HFFc6 (cell line): ENCODE results near the gene ARHGEF39. TPM values are rescaled to one million over a fixed set of nuclear protein-coding genes. Genes with fewer than 3 reads are reported as not detected.

Source experiments
- DNase-seq: peaks from one replicate; pipeline ENCODE4 v3.0.0-alpha.2; 2018
- H3K27ac Mint-ChIP-seq: 2 replicates; pipeline ENCODE4 v1.8.0; 2020; ENCODE audit warnings: mild to moderate bottlenecking, mixed read lengths
- H3K27me3 Mint-ChIP-seq: 2 replicates; pipeline ENCODE4 v1.8.0; 2021; ENCODE audit warnings: mild to moderate bottlenecking, moderate library complexity, mixed read lengths; ENCODE audit not compliant: insufficient read depth
- H3K36me3 Mint-ChIP-seq: 2 replicates; pipeline ENCODE4 v1.8.0; 2021; ENCODE audit warnings: low read depth, mixed read lengths
- H3K4me1 Mint-ChIP-seq: 2 replicates; pipeline ENCODE4 v1.8.0; 2020; ENCODE audit warnings: low read depth, mixed read lengths
- H3K4me3 Mint-ChIP-seq: 2 replicates; pipeline ENCODE4 v1.8.0; 2020; ENCODE audit warnings: mild to moderate bottlenecking, moderate library complexity, mixed read lengths
- H3K9me3 Mint-ChIP-seq: 2 replicates; pipeline ENCODE4 v1.8.0; 2020; ENCODE audit warnings: mild to moderate bottlenecking, mixed read lengths
- CTCF ChIP-seq: fragments of 200-600 bp; sonication (generic); IDR thresholded peaks from 2 replicates; pipeline ENCODE4 v1.5.0; 2021; ENCODE audit warnings: antibody characterized with exemption, mild to moderate bottlenecking
- total RNA-seq, 6 experiments: library from RNA; stranded (reverse); fragmentation: NEBNext Ultra II Directional; extraction: Animal tissue kit (Norgen Biotek cat#: 25700); gene quantifications; 2 replicates in 1 of 6; 3 replicates in 5 of 6; pipeline ENCODE4 v1.2.3, GENCODE V29; 2021

The ARHGEF39 gene
- total RNA-seq, 6 experiments from 2014 or later, result 1.7 to 4.4 (median 2.6) TPM

- peaks cover 32% of the 10 kb centered on the region for H3K36me3 Mint-ChIP-seq
- peaks cover 23% of the 10 kb centered on the region for H3K27me3 Mint-ChIP-seq
- peak overlapping the region; percentile 97 for H3K27ac Mint-ChIP-seq
- no peaks in the 10 kb centered on the region for H3K9me3 Mint-ChIP-seq
- TF ChIP-seq CTCF, result no peak
- H3K4me1 Mint-ChIP-seq, result peaks cover 50% of the 10 kb centered on the region
- DNase-seq, result no peak
- H3K4me3 Mint-ChIP-seq, result peak overlapping the region; percentile 100
These were observed 26.3 kb upstream of the ARHGEF39 start for GRCh38 chr9:35691334-35691650.

- Mint-ChIP-seq H3K4me3 (peak overlapping the region; percentile 100), H3K27ac (peak overlapping the region; percentile 97), H3K4me1 (peaks cover 49% of the 10 kb centered on the region), H3K9me3 (no peaks in the 10 kb centered on the region), H3K27me3 (peaks cover 25% of the 10 kb centered on the region), H3K36me3 (peaks cover 32% of the 10 kb centered on the region)
- DNase-seq, result peak; percentile 74
- no peak for TF ChIP-seq CTCF
These were observed 25.8 kb upstream of the ARHGEF39 start for GRCh38 chr9:35690614-35691333.

- H3K9me3 Mint-ChIP-seq, result no peaks in the 10 kb centered on the region
- peaks cover 26% of the 10 kb centered on the region for H3K27me3 Mint-ChIP-seq
- H3K27ac Mint-ChIP-seq, result peak overlapping the region; percentile 97
- H3K36me3 Mint-ChIP-seq, result peaks cover 34% of the 10 kb centered on the region
- H3K4me1 Mint-ChIP-seq, result peaks cover 51% of the 10 kb centered on the region
- no peak for TF ChIP-seq CTCF
- peak overlapping the region; percentile 100 for H3K4me3 Mint-ChIP-seq
- DNase-seq, result no peak
These were observed 25.3 kb upstream of the ARHGEF39 start for GRCh38 chr9:35690294-35690613.

GRCh38 chr9:35689542-35690293, 24.7 kb upstream of the ARHGEF39 start, which contains the start of gene TPM2:
TSS of gene TPM2 (minus strand) at chr9:35689925. CDS start at chr9:35689817, 108 bp downstream.
- peaks cover 50% of the 10 kb centered on the region for H3K4me1 Mint-ChIP-seq
- no peaks in the 10 kb centered on the region for H3K9me3 Mint-ChIP-seq
- no peak for TF ChIP-seq CTCF
- H3K4me3 Mint-ChIP-seq, result peak within 1 kb of the TSS; percentile 100
- H3K36me3 Mint-ChIP-seq, result peaks cover 38% of the 10 kb centered on the region
- DNase-seq, result peak; percentile 87
- peak within 1 kb of the TSS; percentile 97 for H3K27ac Mint-ChIP-seq
- peaks cover 28% of the 10 kb centered on the region for H3K27me3 Mint-ChIP-seq

- Mint-ChIP-seq H3K27me3 (peaks cover 32% of the 10 kb centered on the region), H3K9me3 (no peaks in the 10 kb centered on the region), H3K27ac (peak overlapping the region; percentile 97), H3K36me3 (peaks cover 46% of the 10 kb centered on the region), H3K4me3 (peak overlapping the region; percentile 100), H3K4me1 (peaks cover 59% of the 10 kb centered on the region)
- peak; percentile 72 for DNase-seq
- no peak for TF ChIP-seq CTCF
These were observed 23.9 kb upstream of the ARHGEF39 start for GRCh38 chr9:35688558-35689541.
